ENCODE measurements around the gene PPFIBP2. TPM values are rescaled to one million over a fixed set of nuclear protein-coding genes. Genes with fewer than 3 reads are reported as not detected.

The PPFIBP2 gene
- total and polyA plus RNA-seq, 12 donors = 11.4 to 36.5 (median 21.1) TPM

DNA sequence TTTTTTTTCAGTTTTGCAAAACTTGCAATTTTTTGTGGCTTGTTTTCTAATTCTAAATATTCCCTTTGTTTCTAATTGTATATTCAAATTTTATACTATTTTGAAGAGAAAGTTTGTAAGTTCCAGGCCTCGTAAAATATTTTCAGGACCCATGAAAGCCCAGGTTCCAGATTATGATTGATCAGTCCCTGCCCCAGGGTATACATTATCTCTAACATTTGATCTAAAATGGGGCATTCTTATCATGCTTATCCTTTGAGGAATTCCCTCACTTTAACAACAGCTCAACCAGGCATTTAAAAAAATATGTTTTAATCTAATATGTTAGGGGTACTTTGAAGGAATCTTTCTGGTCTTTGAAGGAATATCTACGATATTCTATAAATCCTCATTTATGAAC lies 133.1 kb downstream of the PPFIBP2 start:
- intact Hi-C loops (cut with DNase I) = no loop called here

DNA sequence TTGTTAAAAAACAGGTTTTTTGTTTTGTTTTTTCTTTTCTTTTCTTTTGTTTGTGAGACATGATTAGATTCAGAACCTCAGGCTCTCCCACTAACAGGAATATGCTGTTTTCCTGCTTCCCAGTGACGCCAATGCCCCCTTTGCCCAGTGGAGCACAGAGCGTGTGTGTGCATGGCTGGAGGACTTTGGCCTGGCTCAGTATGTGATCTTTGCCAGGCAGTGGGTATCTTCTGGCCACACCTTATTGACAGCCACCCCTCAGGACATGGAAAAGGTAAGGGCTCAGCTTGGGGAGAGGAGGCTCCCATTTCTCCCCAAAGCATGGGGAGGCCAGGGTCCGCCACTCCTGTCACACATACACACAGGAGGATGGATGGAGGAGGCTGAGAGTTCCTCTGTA lies 134.5 kb downstream of the PPFIBP2 start:
- DNase-seq = peak in 1 of 7 donors; percentile 17
- Histone ChIP-seq H3K4me3 (no peak overlapping the region), H3K4me1 (replicated peaks in 1 of 2) (no peaks in the 10 kb centered on the region), H3K9me3 (replicated peaks in 1 of 3) (no peaks in the 10 kb centered on the region), H3K27ac (no peak overlapping the region), H3K36me3 (replicated peaks in 1 of 2) (peaks cover 0 to 38% of the 10 kb centered on the region in 2 donors), H3K27me3 (no peaks in the 10 kb centered on the region)
- 89 to 97% (median 94%) methylated on average over 3 of the region's 3 CpGs for WGBS, 4 donors
- TF ChIP-seq POLR2A (IDR thresholded peaks at IDR 0.05) (no peak), CTCF (IDR thresholded peaks at IDR 0.05) (no peak)
- intact Hi-C loops (cut with DNase I) = no loop called here

More for the DNA sequence above, 133.1 kb downstream of the PPFIBP2 start:
- Histone ChIP-seq H3K36me3 (replicated peaks in 1 of 2) (peaks cover 0 to 37% of the 10 kb centered on the region in 2 donors), H3K27me3 (no peaks in the 10 kb centered on the region), H3K27ac (no peak overlapping the region), H3K4me3 (no peak overlapping the region), H3K4me1 (replicated peaks in 1 of 2) (no peaks in the 10 kb centered on the region), H3K9me3 (replicated peaks in 1 of 3) (no peaks in the 10 kb centered on the region)
- DNase-seq = no peak
- no peak for TF ChIP-seq CTCF (IDR thresholded peaks at IDR 0.05)
- TF ChIP-seq POLR2A (IDR thresholded peaks at IDR 0.05) = no peak
- 88 to 97% (median 91%) methylated on average over 2 of the region's 2 CpGs for WGBS, 4 donors

- Histone ChIP-seq H3K9me3 (replicated peaks in 1 of 3) (no peaks in the 10 kb centered on the region), H3K27me3 (no peaks in the 10 kb centered on the region), H3K4me1 (replicated peaks in 1 of 2) (peaks cover 0 to 1% of the 10 kb centered on the region in 2 donors), H3K36me3 (replicated peaks in 1 of 2) (peaks cover 0 to 60% of the 10 kb centered on the region in 2 donors), H3K4me3 (no peak overlapping the region), H3K27ac (no peak overlapping the region)
- peak in 1 of 7 donors; percentile 46 for DNase-seq
- intact Hi-C loops (cut with DNase I) = loop anchor here in 1 of 2 donors (5.0 kb wide), 1 partner anchor 79 kb away; no protein-coding TSS in a partner anchor
- TF ChIP-seq POLR2A (IDR thresholded peaks at IDR 0.05) (no peak), CTCF (IDR thresholded peaks at IDR 0.05) (no peak)
- WGBS, 4 donors = 73 to 89% (median 78%) methylated on average over 4 to 5 of the region's 5 CpGs
These were observed 137.3 kb downstream of the PPFIBP2 start for GRCh38 chr11:7651140-7651551.

DNA sequence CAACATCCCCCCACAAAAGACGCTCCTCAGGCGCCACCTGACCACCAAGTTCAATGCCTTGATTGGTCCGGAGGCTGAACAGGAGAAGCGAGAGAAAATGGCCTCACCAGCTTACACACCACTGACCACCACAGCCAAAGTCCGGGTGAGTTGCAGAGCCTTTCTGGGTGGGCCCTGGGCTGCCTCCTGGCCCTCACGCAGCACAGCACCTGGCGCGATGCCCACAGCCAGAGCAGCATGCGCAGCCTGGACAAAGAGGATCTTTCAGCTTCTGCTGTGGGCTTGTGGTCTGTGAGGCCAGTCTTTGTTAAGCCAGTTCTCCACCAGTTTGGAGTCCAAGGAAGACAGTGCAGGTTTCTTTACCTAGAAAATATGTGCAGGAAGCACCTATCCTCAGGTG lies 137.9 kb downstream of the PPFIBP2 start:
- TF ChIP-seq POLR2A (IDR thresholded peaks at IDR 0.05) (no peak), CTCF (IDR thresholded peaks at IDR 0.05) (no peak)
- peaks cover 0 to 7% of the 10 kb centered on the region in 2 donors for H3K4me1 ChIP-seq (replicated peaks in 1 of 2)
- H3K36me3 ChIP-seq (replicated peaks in 1 of 2) = peaks cover 0 to 60% of the 10 kb centered on the region in 2 donors
- no peaks in the 10 kb centered on the region for H3K9me3 ChIP-seq (replicated peaks in 1 of 3)
- DNase-seq = no peak
- no peak overlapping the region for H3K27ac ChIP-seq
- H3K4me3 ChIP-seq = no peak overlapping the region
- H3K27me3 ChIP-seq = no peaks in the 10 kb centered on the region
- intact Hi-C loops (cut with DNase I) = loop anchor here in 1 of 2 donors (5.0 kb wide), 1 partner anchor 79 kb away; no protein-coding TSS in a partner anchor
- 87 to 97% (median 93%) methylated on average over 4 to 9 of the region's 9 CpGs for WGBS, 4 donors

All from adrenal gland (tissue), 12 donors.